ENCODE measurements around the gene TPD52L1. TPM values are rescaled to one million over a fixed set of nuclear protein-coding genes. Genes with fewer than 3 reads are reported as not detected.

TPD52L1 gene
- total and polyA plus RNA-seq, 2 experiments from 2014 or later = 22.8 to 24.0 TPM

GRCh38 chr6:125170376-125170775 is 16.8 kb downstream of the TPD52L1 start:
- peaks cover 2% of the 10 kb centered on the region for H3K27me3 Mint-ChIP-seq (ENCODE audit: insufficient read depth, low read depth, poor library complexity)
- no peak overlapping the region for H3K4me3 ChIP-seq
- no peaks in the 10 kb centered on the region for H3K36me3 ChIP-seq (ENCODE audit: insufficient read depth)
- H3K36me3 Mint-ChIP-seq (ENCODE audit: low read depth) = no peaks in the 10 kb centered on the region
- H2AFZ ChIP-seq = no peak overlapping the region
- no peaks in the 10 kb centered on the region for H3K79me2 ChIP-seq (replicated peaks; ENCODE audit: insufficient read depth)
- H3K9me3 Mint-ChIP-seq = no peaks in the 10 kb centered on the region
- H3K27me3 ChIP-seq (ENCODE audit: insufficient read depth) = no peaks in the 10 kb centered on the region
- H3K9me2 ChIP-seq (ENCODE audit: insufficient read depth) = peaks cover 13% of the 10 kb centered on the region; the same call in 1 of the 2 replicates
- no peak overlapping the region for H3K27ac Mint-ChIP-seq
- H3K4me1 ChIP-seq (ENCODE audit: insufficient read depth) = no peaks in the 10 kb centered on the region
- H3K4me1 Mint-ChIP-seq = peaks cover 2% of the 10 kb centered on the region
- H3F3A ChIP-seq (replicated peaks; ENCODE audit: low read depth) = no peaks in the 10 kb centered on the region
- ATAC-seq (no peak), DNase-seq (ENCODE audit: low spot score) (no peak)
- TF ChIP-seq ZNF331 (CRISPR knock-in tag; IDR thresholded peaks at IDR 0.05; ENCODE audit: low read depth) (no peak), REST (IDR thresholded peaks at IDR 0.05; ENCODE audit: unreplicated experiment) (no peak), ETS1 (IDR thresholded peaks at IDR 0.05) (no peak), ZNF114 (CRISPR knock-in tag; IDR thresholded peaks at IDR 0.05) (no peak), STAT1 (IDR thresholded peaks at IDR 0.05; ENCODE audit: unreplicated experiment) (no peak), EZH2phosphoT487 (IDR thresholded peaks at IDR 0.05; ENCODE audit: unreplicated experiment) (no peak), CTCF (conservative IDR thresholded peaks at IDR 0.05; ENCODE audit: low read depth in 2 of 2) (no peak), NANOG (IDR thresholded peaks at IDR 0.05; ENCODE audit: borderline replicate concordance) (no peak), CREB1 (CRISPR knock-in tag; IDR thresholded peaks at IDR 0.05; ENCODE audit: low read depth) (no peak), JUNB (IDR thresholded peaks at IDR 0.05; ENCODE audit: unreplicated experiment) (no peak), ZNF462 (CRISPR knock-in tag; IDR thresholded peaks at IDR 0.05) (no peak), POLR2AphosphoS5 (IDR thresholded peaks at IDR 0.05; ENCODE audit: low read depth) (no peak), EZH2 (IDR thresholded peaks at IDR 0.05; ENCODE audit: low read depth, unreplicated experiment) (no peak)
- no peak overlapping the region for H3K4me2 ChIP-seq
- no peaks in the 10 kb centered on the region for H4K20me1 ChIP-seq (replicated peaks; ENCODE audit: insufficient read depth)
- H3K27ac ChIP-seq (ENCODE audit: low read depth) = no peak overlapping the region
- H3K4me3 Mint-ChIP-seq = no peak overlapping the region

Data from GM23338 (cell line).